Hepatocyte (in vitro differentiated cells): ENCODE data around the gene ALKBH4. TPM values are rescaled to one million over a fixed set of nuclear protein-coding genes. Genes with fewer than 3 reads are reported as not detected.

Experiments used
- DNase-seq: peaks from one replicate; pipeline ENCODE4 v3.0.0-alpha.2; 2016; ENCODE audit warnings: low spot score
- H2AFZ ChIP-seq: fragments of 200-600 bp; sonication (generic); 2 replicates; pipeline ENCODE4 v1.6.0; 2016; ENCODE audit warnings: antibody characterized with exemption, mild to moderate bottlenecking
- H3K27ac ChIP-seq: fragments of 200-600 bp; sonication (generic); 2 replicates; pipeline ENCODE4 v1.5.1; 2016; ENCODE audit warnings: mild to moderate bottlenecking
- H3K27me3 ChIP-seq: fragments of 200-600 bp; sonication (generic); 2 replicates; pipeline ENCODE4 v1.6.1; 2016
- H3K36me3 ChIP-seq: fragments of 200-600 bp; sonication (generic); replicated peaks from 2 replicates; pipeline ENCODE4 v1.5.1; 2016; ENCODE audit warnings: low read depth; ENCODE audit not compliant: insufficient read depth
- H3K4me1 ChIP-seq: fragments of 200-600 bp; sonication (generic); 2 replicates; pipeline ENCODE4 v1.5.1; 2016; ENCODE audit warnings: mild to moderate bottlenecking, moderate library complexity; ENCODE audit not compliant: insufficient read depth
- H3K4me2 ChIP-seq: fragments of 200-600 bp; sonication (generic); 2 replicates; pipeline ENCODE4 v1.6.0; 2016
- H3K4me3 ChIP-seq: fragments of 200-600 bp; sonication (generic); 2 replicates; pipeline ENCODE4 v1.5.1; 2016; ENCODE audit warnings: mild to moderate bottlenecking
- H3K79me2 ChIP-seq: fragments of 200-600 bp; sonication (generic); 2 replicates; pipeline ENCODE4 v1.6.0; 2017; ENCODE audit warnings: mild to moderate bottlenecking
- H3K9me2 ChIP-seq: fragments of 200-600 bp; sonication (generic); replicated peaks from 2 replicates; pipeline ENCODE4 v1.6.0; 2017; ENCODE audit warnings: mild to moderate bottlenecking; ENCODE audit not compliant: insufficient read depth
- H3K9me3 ChIP-seq: fragments of 200-600 bp; sonication (generic); 2 replicates; pipeline ENCODE4 v1.5.1; 2016; ENCODE audit warnings: low read depth, mild to moderate bottlenecking
- H4K20me1 ChIP-seq: fragments of 200-600 bp; sonication (generic); 2 replicates; pipeline ENCODE4 v1.6.0; 2016; ENCODE audit warnings: mild to moderate bottlenecking; ENCODE audit not compliant: insufficient read depth, poor library complexity, severe bottlenecking
- EZH2 ChIP-seq: fragments of 200-600 bp; sonication (generic); IDR thresholded peaks from 2 replicates; pipeline ENCODE4 v1.6.1; 2016; ENCODE audit warnings: antibody characterized with exemption, mild to moderate bottlenecking, borderline replicate concordance
- EZH2phosphoT487 ChIP-seq: fragments of 200-600 bp; sonication (generic); IDR thresholded peaks from one replicate; pipeline ENCODE4 v1.6.1; 2018; ENCODE audit warnings: antibody characterized with exemption, mild to moderate bottlenecking, low read depth, moderate library complexity; ENCODE audit not compliant: unreplicated experiment, severe bottlenecking
- WGBS: methylation state at CpG from one replicate; pipeline ENCODE4 v1.1.6; 2016; ENCODE audit warnings: low lambda C conversion rate; ENCODE audit errors: missing lambda C conversion rate; 5-methylcytosine and 5-hydroxymethylcytosine counted together
- polyA plus RNA-seq: library from polyadenylated mRNA; unstranded; fragments of >200 nt; fragmentation: Nextera tagmentation; extraction: Ambion mirVana; gene quantifications from 2 replicates; pipeline ENCODE4 v1.2.1, GENCODE V29; 2016
- total RNA-seq: library from RNA; depleted of rRNA; stranded (reverse); fragments of >200 nt; gene quantifications from 2 replicates; pipeline ENCODE4 v1.2.3, GENCODE V29; 2014
- TF ChIP-seq, protein P1 (sequence below): fragments of 200-600 bp; sonication (generic); IDR thresholded peaks from 2 replicates; pipeline ENCODE4 v1.5.1; 2016; ENCODE audit warnings: antibody characterized with exemption, mild to moderate bottlenecking; ENCODE audit not compliant: poor library complexity

Gene ALKBH4
- total and polyA plus RNA-seq, 2 experiments from 2014 or later: 13.3 to 15.8 TPM

DNA sequence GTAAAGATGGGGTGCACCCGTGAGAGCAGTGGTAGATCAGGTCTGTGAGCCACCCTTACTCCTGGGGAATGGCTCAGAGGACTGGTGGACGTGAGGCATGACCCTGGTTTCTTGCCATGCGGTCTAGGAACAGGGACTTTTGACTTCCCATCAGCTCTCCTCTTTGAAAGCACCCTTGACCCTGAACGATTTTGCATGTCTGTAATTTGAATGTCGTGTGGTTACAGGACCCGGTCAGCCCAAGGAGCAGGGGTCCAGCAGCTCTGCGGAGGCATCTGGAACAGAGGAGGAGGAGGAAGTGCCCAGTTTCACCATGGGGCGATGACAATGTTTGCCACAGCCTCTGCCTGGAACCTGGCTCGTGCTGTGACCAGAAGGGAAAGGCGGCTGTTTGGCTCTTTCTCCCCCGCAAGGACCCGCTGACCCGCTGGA, 39.9 kb downstream of the ALKBH4 start:
- no peaks in the 10 kb centered on the region for H3K79me2 ChIP-seq
- WGBS: 91% methylated on average over 12 of the region's 13 CpGs
- H3K9me3 ChIP-seq: no peaks in the 10 kb centered on the region
- H3K4me3 ChIP-seq: no peak overlapping the region
- no peak overlapping the region for H2AFZ ChIP-seq
- no peak overlapping the region for H3K27ac ChIP-seq
- no peaks in the 10 kb centered on the region for H3K9me2 ChIP-seq
- TF ChIP-seq, protein P1, sequence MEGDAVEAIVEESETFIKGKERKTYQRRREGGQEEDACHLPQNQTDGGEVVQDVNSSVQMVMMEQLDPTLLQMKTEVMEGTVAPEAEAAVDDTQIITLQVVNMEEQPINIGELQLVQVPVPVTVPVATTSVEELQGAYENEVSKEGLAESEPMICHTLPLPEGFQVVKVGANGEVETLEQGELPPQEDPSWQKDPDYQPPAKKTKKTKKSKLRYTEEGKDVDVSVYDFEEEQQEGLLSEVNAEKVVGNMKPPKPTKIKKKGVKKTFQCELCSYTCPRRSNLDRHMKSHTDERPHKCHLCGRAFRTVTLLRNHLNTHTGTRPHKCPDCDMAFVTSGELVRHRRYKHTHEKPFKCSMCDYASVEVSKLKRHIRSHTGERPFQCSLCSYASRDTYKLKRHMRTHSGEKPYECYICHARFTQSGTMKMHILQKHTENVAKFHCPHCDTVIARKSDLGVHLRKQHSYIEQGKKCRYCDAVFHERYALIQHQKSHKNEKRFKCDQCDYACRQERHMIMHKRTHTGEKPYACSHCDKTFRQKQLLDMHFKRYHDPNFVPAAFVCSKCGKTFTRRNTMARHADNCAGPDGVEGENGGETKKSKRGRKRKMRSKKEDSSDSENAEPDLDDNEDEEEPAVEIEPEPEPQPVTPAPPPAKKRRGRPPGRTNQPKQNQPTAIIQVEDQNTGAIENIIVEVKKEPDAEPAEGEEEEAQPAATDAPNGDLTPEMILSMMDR: no peak
- no peak for TF ChIP-seq EZH2phosphoT487
- TF ChIP-seq EZH2: no peak
- DNase-seq: no peak
- no peaks in the 10 kb centered on the region for H3K27me3 ChIP-seq
- H3K4me1 ChIP-seq: no peaks in the 10 kb centered on the region
- H4K20me1 ChIP-seq: no peaks in the 10 kb centered on the region
- H3K4me2 ChIP-seq: no peak overlapping the region
- H3K36me3 ChIP-seq: no peaks in the 10 kb centered on the region

DNA sequence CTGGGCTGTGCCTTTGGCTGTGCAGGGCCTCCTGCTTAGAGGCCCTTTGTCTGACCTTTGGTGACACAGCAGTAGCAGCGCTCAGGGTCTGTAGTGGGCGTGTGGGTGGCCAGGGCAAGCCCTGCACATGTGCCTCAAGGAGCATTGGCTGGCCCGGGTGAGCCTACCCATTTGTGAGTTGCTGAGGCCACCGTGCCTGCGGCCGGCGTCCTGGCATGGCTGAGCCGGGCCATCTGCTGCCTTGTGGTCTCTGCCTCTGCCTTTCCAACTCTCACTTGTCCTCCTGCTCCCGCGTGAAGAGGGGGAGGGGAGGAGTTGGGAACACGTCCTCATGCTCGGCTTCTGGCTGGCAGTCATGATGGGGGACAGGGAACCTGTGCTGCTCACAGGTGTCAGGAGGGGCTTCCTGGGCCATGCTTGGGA, 40.5 kb downstream of the ALKBH4 start:
- Histone ChIP-seq H3K9me3 (no peaks in the 10 kb centered on the region), H3K4me3 (no peak overlapping the region), H3K4me1 (no peaks in the 10 kb centered on the region), H3K27me3 (no peaks in the 10 kb centered on the region), H3K36me3 (no peaks in the 10 kb centered on the region), H2AFZ (no peak overlapping the region), H3K4me2 (no peak overlapping the region), H3K79me2 (no peaks in the 10 kb centered on the region), H4K20me1 (no peaks in the 10 kb centered on the region), H3K27ac (no peak overlapping the region), H3K9me2 (no peaks in the 10 kb centered on the region)
- no peak for DNase-seq
- WGBS: 83% methylated on average over 12 of the region's 12 CpGs
- TF ChIP-seq EZH2phosphoT487: no peak
- TF ChIP-seq, protein P1: no peak
- TF ChIP-seq EZH2: no peak

DNA sequence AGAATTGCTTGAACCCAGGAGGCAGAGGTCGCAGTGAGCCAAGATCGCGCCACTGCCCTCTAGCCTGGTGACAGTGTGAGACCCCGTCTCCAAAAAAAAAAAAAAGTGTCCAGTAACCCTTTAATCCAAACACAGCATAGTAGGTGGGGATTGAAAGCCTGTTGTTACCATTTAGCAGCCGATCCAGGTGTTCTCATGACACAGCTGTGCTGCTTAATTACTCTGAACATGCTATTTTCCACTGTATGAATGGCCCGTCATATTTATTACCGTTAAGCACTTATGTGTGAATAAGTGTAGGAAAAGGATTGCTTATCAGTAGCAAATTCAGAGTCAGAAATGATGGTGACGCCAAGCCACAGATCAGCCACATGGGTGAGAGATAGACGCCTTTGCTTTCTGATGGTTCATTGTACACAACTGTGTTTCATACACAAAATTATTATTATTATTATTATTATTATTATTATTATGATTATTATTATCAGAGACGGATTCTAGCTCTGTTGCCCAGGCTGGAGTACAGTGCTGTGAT, 42.9 kb downstream of the ALKBH4 start:
- Histone ChIP-seq H3K9me3 (no peaks in the 10 kb centered on the region), H3K27ac (no peak overlapping the region), H3K9me2 (no peaks in the 10 kb centered on the region), H3K27me3 (no peaks in the 10 kb centered on the region), H3K4me1 (no peaks in the 10 kb centered on the region), H2AFZ (no peak overlapping the region), H4K20me1 (no peaks in the 10 kb centered on the region), H3K4me3 (no peak overlapping the region), H3K4me2 (no peak overlapping the region), H3K36me3 (no peaks in the 10 kb centered on the region), H3K79me2 (no peaks in the 10 kb centered on the region)
- DNase-seq: no peak
- 98% methylated on average over 10 of the region's 10 CpGs for WGBS
- TF ChIP-seq, protein P1: no peak
- TF ChIP-seq EZH2phosphoT487 (no peak), EZH2 (no peak)

- no peaks in the 10 kb centered on the region for H4K20me1 ChIP-seq
- H3K4me1 ChIP-seq: no peaks in the 10 kb centered on the region
- no peak overlapping the region for H3K4me2 ChIP-seq
- no peak overlapping the region for H3K27ac ChIP-seq
- TF ChIP-seq, protein P1: no peak
- TF ChIP-seq EZH2 (no peak), EZH2phosphoT487 (no peak)
- H3K9me2 ChIP-seq: no peaks in the 10 kb centered on the region
- no peak for DNase-seq
- H3K36me3 ChIP-seq: no peaks in the 10 kb centered on the region
- H3K27me3 ChIP-seq: no peaks in the 10 kb centered on the region
- WGBS: 97% methylated on average over 5 of the region's 5 CpGs
- no peak overlapping the region for H3K4me3 ChIP-seq
- H2AFZ ChIP-seq: no peak overlapping the region
- no peaks in the 10 kb centered on the region for H3K9me3 ChIP-seq
- no peaks in the 10 kb centered on the region for H3K79me2 ChIP-seq
Measured at GRCh38 chr7:102418592-102418991, 46.1 kb downstream of the ALKBH4 start.
